B cell (primary cell): ENCODE data around the gene ARID3A. TPM values are rescaled to one million over a fixed set of nuclear protein-coding genes. Genes with fewer than 3 reads are reported as not detected.
"Not testable (repeated sequence)": the region's sequence is repeated elsewhere in the genome, so short reads cannot be mapped to it uniquely, and the experiment has no call there.

ENCODE experiments used
- ATAC-seq: fragments of 200-7000 bp; cut with Tn5 transposase; one replicate; pipeline ENCODE4 v1.10.0; 2021; ENCODE audit warnings: low read depth, mild to moderate bottlenecking, moderate number of reproducible peaks, moderate library complexity
- CTCF ChIA-PET: fragments of 350-600 bp; sonication (Branson Sonifier 250); formaldehyde crosslinking; loops from one replicate; lab custom pipeline; 2021; ENCODE audit warnings: antibody characterized with exemption, inconsistent platforms; lab: Charles Lee
- POLR2A ChIA-PET: fragments of 350-600 bp; sonication (Branson Sonifier 250); formaldehyde crosslinking; loops from one replicate; lab custom pipeline; 2021; ENCODE audit warnings: antibody characterized with exemption; lab: Charles Lee
- DNase-seq: peaks from one replicate; pipeline ENCODE4 v3.0.0; 2013
- H2AFZ ChIP-seq: 2 replicates; pipeline ENCODE4 v1.6.1; 2012; ENCODE audit warnings: mild to moderate bottlenecking, low read depth, low read length; ENCODE audit not compliant: insufficient read depth, poor library complexity, severe bottlenecking
- H3K27ac ChIP-seq, 2 donors: 1 replicate in 1 of 2; 2 replicates in 1 of 2; pipeline ENCODE4 v1.5.1; 2012 to 2013; ENCODE audit warnings: low read length in 2 of 2, mild to moderate bottlenecking in 2 of 2, moderate library complexity in 1 of 2
- H3K27me3 ChIP-seq, 4 experiments: fragments of 200-600 bp in 1 of 4; sonication (generic) in 1 of 4; replicated peaks in 1 of 4; 1 replicate in 2 of 4; 2 replicates in 2 of 4; pipeline versions ENCODE4 v1.6.1 to v1.7.0; 2013 to 2016; ENCODE audit warnings: low read length in 3 of 4, mild to moderate bottlenecking in 2 of 4, mixed read lengths in 1 of 4, moderate library complexity in 1 of 4; ENCODE audit not compliant: insufficient read depth in 4 of 4, control insufficient read depth in 3 of 4; ENCODE audit errors: control extremely low read depth in 1 of 4
- H3K36me3 ChIP-seq, 2 experiments: replicated peaks in 1 of 2; 1 replicate in 1 of 2; 2 replicates in 1 of 2; pipeline versions ENCODE4 v1.6.1 to v1.7.1; 2013; ENCODE audit warnings: low read length in 1 of 2; ENCODE audit not compliant: insufficient read depth in 2 of 2, control insufficient read depth in 1 of 2; ENCODE audit errors: control extremely low read depth in 1 of 2, extremely low read depth in 1 of 2
- H3K4me1 ChIP-seq, 2 donors: fragments of 200-600 bp in 1 of 2; sonication (generic) in 1 of 2; 1 replicate in 1 of 2; 2 replicates in 1 of 2; pipeline versions ENCODE4 v1.5.1 to v1.6.1; 2013 to 2017; ENCODE audit warnings: low read length in 2 of 2; ENCODE audit not compliant: control insufficient read depth in 2 of 2, insufficient read depth in 2 of 2
- H3K4me2 ChIP-seq: replicated peaks from 2 replicates; pipeline ENCODE3; 2012; ENCODE audit warnings: mild to moderate bottlenecking, low read depth, low read length; ENCODE audit not compliant: poor library complexity, severe bottlenecking
- H3K4me3 ChIP-seq, 5 experiments: fragments of 200-600 bp in 1 of 5; sonication (generic) in 1 of 5; 1 replicate in 3 of 5; 2 replicates in 2 of 5; pipeline versions ENCODE4 v1.5.1 to v1.7.0; 2011 to 2016; ENCODE audit warnings: low read length in 4 of 5, mild to moderate bottlenecking in 4 of 5, low read depth in 2 of 5, control low read depth in 1 of 5, moderate library complexity in 1 of 5; ENCODE audit not compliant: insufficient read depth in 1 of 5; ENCODE audit errors: control extremely low read depth in 1 of 5, extremely low read depth in 1 of 5
- H3K79me2 ChIP-seq: fragments of 200-600 bp; sonication (generic); one replicate; pipeline ENCODE4 v1.6.0; 2016; ENCODE audit warnings: low read length; ENCODE audit not compliant: control insufficient read depth, insufficient read depth
- H3K9ac ChIP-seq: fragments of 200-600 bp; sonication (generic); 2 replicates; pipeline ENCODE4 v1.6.1; 2017; ENCODE audit warnings: mild to moderate bottlenecking, low read length, moderate library complexity
- H3K9me3 ChIP-seq, 3 donors: one replicate each; pipeline versions ENCODE4 v1.6.1 to v1.7.1; 2013; ENCODE audit warnings: low read length in 2 of 3; ENCODE audit not compliant: control insufficient read depth in 2 of 3, insufficient read depth in 1 of 3; ENCODE audit errors: control extremely low read depth in 1 of 3
- H4K20me1 ChIP-seq: 2 replicates; pipeline ENCODE4 v1.6.0; 2012; ENCODE audit warnings: mild to moderate bottlenecking, low read length; ENCODE audit not compliant: insufficient read depth, control insufficient read depth, poor library complexity, severe bottlenecking
- H3K27ac Mint-ChIP-seq: one replicate; pipeline ENCODE4 v1.8.0; 2021; ENCODE audit warnings: mixed read lengths
- H3K27me3 Mint-ChIP-seq: one replicate; pipeline ENCODE4 v1.8.0; 2021; ENCODE audit warnings: mixed read lengths
- H3K4me1 Mint-ChIP-seq: one replicate; pipeline ENCODE4 v1.8.0; 2021; ENCODE audit warnings: mixed read lengths
- H3K4me3 Mint-ChIP-seq: one replicate; pipeline ENCODE4 v1.8.0; 2021; ENCODE audit warnings: mixed read lengths
- H3K9me3 Mint-ChIP-seq: one replicate; pipeline ENCODE4 v1.8.0; 2022; ENCODE audit warnings: mixed read lengths; ENCODE audit not compliant: insufficient read depth
- EZH2 ChIP-seq: IDR thresholded peaks from 2 replicates; pipeline ENCODE4 v1.6.1; 2012; ENCODE audit warnings: borderline replicate concordance, low read depth, mild to moderate bottlenecking, moderate library complexity, low read length; ENCODE audit not compliant: insufficient read depth, poor library complexity, severe bottlenecking
- WGBS: methylation state at CpG from one replicate; pipeline ENCODE4 v1.1.5; 2013; ENCODE audit warnings: missing lambda C conversion rate; ENCODE audit not compliant: insufficient coverage; 5-methylcytosine and 5-hydroxymethylcytosine counted together
- intact Hi-C: fragments of 100-400 bp; cut with micrococcal nuclease; formaldehyde crosslinking; loops from one replicate; pipeline ENCODE4 v1.10.0; 2022
- polyA plus RNA-seq: library from polyadenylated mRNA; depleted of rRNA; stranded (reverse); fragments of >200 nt; gene quantifications from 2 replicates; pipeline ENCODE4 v1.2.3, GENCODE V29; 2012
- total RNA-seq, 2 donors: library from RNA; stranded (reverse); fragments of 120-200 nt in 1 of 2; gene quantifications; 1 replicate in 1 of 2; 2 replicates in 1 of 2; pipeline versions ENCODE4 v1.2.3 to v1.2.4, GENCODE V29; 2013 to 2022
- TF ChIP-seq, protein P1 (sequence below): fragments of 200-600 bp; IDR thresholded peaks from one replicate; pipeline ENCODE4 v1.8.0; 2022; ENCODE audit warnings: antibody characterized with exemption, mild to moderate bottlenecking

The ARID3A gene
- total and polyA plus RNA-seq, 2 donors (not counting 1 experiment from before 2014, with no cell fraction given) = 22.9 to 60.5 TPM

- ChIA-PET POLR2A (interaction anchor here (0.5 to 1.3 kb wide), 2 partner anchors 28 to 30 kb away, joined by 3 to 11 read pairs; no protein-coding TSS in a partner anchor), CTCF (interaction anchor here (0.6 kb wide), 1 partner anchor 54 kb away, joined by 3 read pairs; no protein-coding TSS in a partner anchor)
- H3K4me2 ChIP-seq = no peak overlapping the region
- no peak overlapping the region for H3K4me3 ChIP-seq
- WGBS = 93% methylated on average over 19 of the region's 27 CpGs
- no peaks in the 10 kb centered on the region for H3K9me3 ChIP-seq
- Mint-ChIP-seq H3K9me3 (no peaks in the 10 kb centered on the region), H3K27ac (no peak overlapping the region), H3K4me1 (peaks cover 20% of the 10 kb centered on the region), H3K4me3 (no peak overlapping the region), H3K27me3 (no peaks in the 10 kb centered on the region)
- H3K27me3 ChIP-seq = no peaks in the 10 kb centered on the region
- peaks cover 0 to 21% of the 10 kb centered on the region in 2 experiments for H3K36me3 ChIP-seq
- no peak overlapping the region for H3K27ac ChIP-seq
- no peak for ATAC-seq
- no peak for TF ChIP-seq EZH2
- TF ChIP-seq, protein P1, sequence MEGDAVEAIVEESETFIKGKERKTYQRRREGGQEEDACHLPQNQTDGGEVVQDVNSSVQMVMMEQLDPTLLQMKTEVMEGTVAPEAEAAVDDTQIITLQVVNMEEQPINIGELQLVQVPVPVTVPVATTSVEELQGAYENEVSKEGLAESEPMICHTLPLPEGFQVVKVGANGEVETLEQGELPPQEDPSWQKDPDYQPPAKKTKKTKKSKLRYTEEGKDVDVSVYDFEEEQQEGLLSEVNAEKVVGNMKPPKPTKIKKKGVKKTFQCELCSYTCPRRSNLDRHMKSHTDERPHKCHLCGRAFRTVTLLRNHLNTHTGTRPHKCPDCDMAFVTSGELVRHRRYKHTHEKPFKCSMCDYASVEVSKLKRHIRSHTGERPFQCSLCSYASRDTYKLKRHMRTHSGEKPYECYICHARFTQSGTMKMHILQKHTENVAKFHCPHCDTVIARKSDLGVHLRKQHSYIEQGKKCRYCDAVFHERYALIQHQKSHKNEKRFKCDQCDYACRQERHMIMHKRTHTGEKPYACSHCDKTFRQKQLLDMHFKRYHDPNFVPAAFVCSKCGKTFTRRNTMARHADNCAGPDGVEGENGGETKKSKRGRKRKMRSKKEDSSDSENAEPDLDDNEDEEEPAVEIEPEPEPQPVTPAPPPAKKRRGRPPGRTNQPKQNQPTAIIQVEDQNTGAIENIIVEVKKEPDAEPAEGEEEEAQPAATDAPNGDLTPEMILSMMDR = no peak
- DNase-seq = no peak
- no peak overlapping the region for H2AFZ ChIP-seq
- intact Hi-C loops = no loop called here
- H3K4me1 ChIP-seq = peaks cover 21 to 37% of the 10 kb centered on the region in 2 donors
- peaks cover 58% of the 10 kb centered on the region for H3K79me2 ChIP-seq
- H3K9ac ChIP-seq = no peak overlapping the region
- peaks cover 71% of the 10 kb centered on the region for H4K20me1 ChIP-seq
Observed at GRCh38 chr19:956766-957440, 31.1 kb downstream of the ARID3A start.

- peaks cover 16% of the 10 kb centered on the region for H3K4me1 Mint-ChIP-seq
- CTCF ChIA-PET = interaction anchor here (0.6 kb wide), 1 partner anchor 55 kb away, joined by 3 read pairs; no protein-coding TSS in a partner anchor
Observed at GRCh38 chr19:957578-957977, 31.7 kb downstream of the ARID3A start.

More at GRCh38 chr19:957578-957977, 31.7 kb downstream of the ARID3A start:
- Histone ChIP-seq H3K4me1 (peaks cover 19 to 30% of the 10 kb centered on the region in 2 donors), H4K20me1 (peaks cover 66% of the 10 kb centered on the region), H3K79me2 (peaks cover 51% of the 10 kb centered on the region), H3K36me3 (peaks cover 0 to 21% of the 10 kb centered on the region in 2 experiments)
- H3K9ac ChIP-seq, DNase-seq, H2AFZ ChIP-seq, H3K27ac ChIP-seq, H3K4me3 Mint-ChIP-seq, H3K9me3 Mint-ChIP-seq, intact Hi-C loops, H3K9me3 ChIP-seq, H3K27me3 Mint-ChIP-seq, ATAC-seq, H3K4me3 ChIP-seq, H3K27ac Mint-ChIP-seq, H3K27me3 ChIP-seq, H3K4me2 ChIP-seq: not testable (repeated sequence)
- WGBS = 96% methylated on average over 4 of the region's 9 CpGs
- POLR2A ChIA-PET = interaction anchor here (0.7 kb wide), 1 partner anchor 53 kb away, joined by 13 read pairs; no protein-coding TSS in a partner anchor
